Retinal pigment epithelial cell (primary cell): Measurements from ENCODE around the gene RERE.

Experiments
- DNase-seq: peaks from one replicate; pipeline ENCODE4 v3.0.0-alpha.2; 2010; ENCODE audit warnings: low read depth
- H3K4me3 ChIP-seq: 2 replicates; pipeline ENCODE4 v1.5.1; 2011; ENCODE audit warnings: mild to moderate bottlenecking, low read length, control low read depth, moderate library complexity
- TF ChIP-seq, protein P1 (sequence below): conservative IDR thresholded peaks from 2 replicates; pipeline ENCODE4 v1.5.1; 2011; ENCODE audit warnings: low read depth, low read length, control low read depth, inconsistent platforms

Gene RERE

GRCh38 chr1:8800416-8800815 is 17.0 kb downstream of the RERE start:
- H3K4me3 ChIP-seq: no peak overlapping the region
- TF ChIP-seq, protein P1, sequence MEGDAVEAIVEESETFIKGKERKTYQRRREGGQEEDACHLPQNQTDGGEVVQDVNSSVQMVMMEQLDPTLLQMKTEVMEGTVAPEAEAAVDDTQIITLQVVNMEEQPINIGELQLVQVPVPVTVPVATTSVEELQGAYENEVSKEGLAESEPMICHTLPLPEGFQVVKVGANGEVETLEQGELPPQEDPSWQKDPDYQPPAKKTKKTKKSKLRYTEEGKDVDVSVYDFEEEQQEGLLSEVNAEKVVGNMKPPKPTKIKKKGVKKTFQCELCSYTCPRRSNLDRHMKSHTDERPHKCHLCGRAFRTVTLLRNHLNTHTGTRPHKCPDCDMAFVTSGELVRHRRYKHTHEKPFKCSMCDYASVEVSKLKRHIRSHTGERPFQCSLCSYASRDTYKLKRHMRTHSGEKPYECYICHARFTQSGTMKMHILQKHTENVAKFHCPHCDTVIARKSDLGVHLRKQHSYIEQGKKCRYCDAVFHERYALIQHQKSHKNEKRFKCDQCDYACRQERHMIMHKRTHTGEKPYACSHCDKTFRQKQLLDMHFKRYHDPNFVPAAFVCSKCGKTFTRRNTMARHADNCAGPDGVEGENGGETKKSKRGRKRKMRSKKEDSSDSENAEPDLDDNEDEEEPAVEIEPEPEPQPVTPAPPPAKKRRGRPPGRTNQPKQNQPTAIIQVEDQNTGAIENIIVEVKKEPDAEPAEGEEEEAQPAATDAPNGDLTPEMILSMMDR: no peak
- no peak for DNase-seq

GRCh38 chr1:8797216-8797615 is 20.2 kb downstream of the RERE start:
- no peak overlapping the region for H3K4me3 ChIP-seq
- no peak for DNase-seq
- TF ChIP-seq, protein P1: no peak

DNA sequence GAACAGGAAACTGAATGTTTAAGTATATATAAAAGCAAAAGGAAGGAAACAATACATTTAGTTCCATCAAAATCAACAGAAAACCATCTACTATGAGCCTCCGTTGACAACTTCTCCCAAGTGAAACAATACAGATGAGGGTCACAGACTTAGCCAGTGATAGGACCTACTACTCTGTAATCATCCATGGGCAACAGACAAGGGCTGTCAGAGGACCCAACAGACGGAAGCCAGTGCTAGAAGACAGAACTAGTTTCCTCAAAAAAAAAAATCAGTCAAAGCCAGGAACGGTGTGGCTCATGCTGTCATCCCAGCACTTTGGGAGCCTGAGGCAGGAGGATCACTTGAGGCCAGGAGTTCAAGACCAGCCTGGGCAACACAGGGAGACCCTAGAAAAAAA is 20.6 kb downstream of the RERE start:
- DNase-seq: no peak
- TF ChIP-seq, protein P1: no peak
- H3K4me3 ChIP-seq: no peak overlapping the region

- TF ChIP-seq, protein P1: no peak
- no peak overlapping the region for H3K4me3 ChIP-seq
- no peak for DNase-seq
These were observed 22.8 kb downstream of the RERE start for GRCh38 chr1:8794605-8795004.

DNA sequence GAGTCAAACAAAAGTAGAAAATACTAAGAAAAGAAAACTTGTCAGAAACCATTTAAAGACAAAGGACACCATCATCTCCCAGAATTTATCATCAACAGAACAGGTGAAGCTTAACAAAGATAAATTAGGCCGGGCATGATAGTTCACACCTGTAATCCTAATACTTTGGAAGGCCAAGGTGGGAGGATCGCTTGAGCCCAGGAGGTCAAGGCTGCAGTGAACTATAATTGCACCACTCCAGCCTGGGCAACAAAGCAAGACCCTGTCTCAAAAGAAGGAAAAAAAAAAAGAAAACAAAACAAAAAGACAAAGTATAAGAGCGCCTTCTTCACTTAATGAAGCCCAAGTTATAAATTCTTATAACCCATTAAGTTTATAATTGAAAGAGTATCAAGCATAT is 25.6 kb downstream of the RERE start:
- no peak for DNase-seq
- no peak overlapping the region for H3K4me3 ChIP-seq
- TF ChIP-seq, protein P1: no peak

DNA sequence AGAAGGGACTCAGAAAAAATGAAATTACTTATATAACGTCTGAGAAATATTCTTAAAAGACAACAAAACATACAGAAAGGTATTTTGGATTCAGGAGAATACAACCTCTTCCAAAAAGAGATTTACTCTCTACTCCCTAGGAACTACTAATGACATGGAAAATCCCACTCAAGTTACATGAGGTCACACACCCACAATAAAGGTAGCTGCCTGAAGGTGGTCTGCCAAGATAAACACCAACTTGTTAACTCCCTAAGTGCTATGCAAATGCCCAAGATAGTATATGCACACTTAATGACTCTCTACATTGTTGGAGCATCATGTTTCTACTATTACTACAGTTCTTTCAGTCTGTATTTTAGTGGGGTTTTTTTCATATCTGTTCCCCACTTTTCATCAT is 26.5 kb downstream of the RERE start:
- H3K4me3 ChIP-seq: no peak overlapping the region
- no peak for DNase-seq
- TF ChIP-seq, protein P1: no peak

GRCh38 chr1:8790478-8790877 is 27.0 kb downstream of the RERE start:
- no peak overlapping the region for H3K4me3 ChIP-seq
- DNase-seq: no peak
- TF ChIP-seq, protein P1: no peak
